Parathyroid adenoma (tissue), 2 donors: Measurements from ENCODE around the gene PGM3.

Experiments used
- H2AFZ ChIP-seq: fragments of 300-600 bp; sonication (generic); one replicate; pipeline ENCODE4 v1.7.0; 2017; ENCODE audit warnings: antibody characterized with exemption, mild to moderate bottlenecking
- H3K27ac ChIP-seq: fragments of 300-600 bp; sonication (generic); one replicate; pipeline ENCODE4 v1.7.0; 2017
- H3K27me3 ChIP-seq: fragments of 300-600 bp; sonication (generic); one replicate; pipeline ENCODE4 v1.7.0; 2017; ENCODE audit warnings: low read length; ENCODE audit not compliant: control insufficient read depth, insufficient read depth
- H3K36me3 ChIP-seq: fragments of 300-600 bp; sonication (generic); one replicate; pipeline ENCODE4 v1.7.0; 2017; ENCODE audit warnings: low read length; ENCODE audit not compliant: control insufficient read depth, insufficient read depth
- H3K4me1 ChIP-seq: fragments of 300-600 bp; sonication (generic); one replicate; pipeline ENCODE4 v1.7.0; 2017; ENCODE audit warnings: control low read depth
- H3K4me2 ChIP-seq: fragments of 300-600 bp; sonication (generic); one replicate; pipeline ENCODE4 v1.7.0; 2017; ENCODE audit warnings: low read length
- H3K4me3 ChIP-seq: fragments of 300-600 bp; sonication (generic); one replicate; pipeline ENCODE4 v1.7.0; 2017; ENCODE audit warnings: low read depth, low read length
- H3K79me2 ChIP-seq: fragments of 300-600 bp; sonication (generic); one replicate; pipeline ENCODE4 v1.7.0; 2017; ENCODE audit warnings: control low read depth
- H3K9ac ChIP-seq: fragments of 300-600 bp; sonication (generic); one replicate; pipeline ENCODE4 v1.7.0; 2017; ENCODE audit warnings: mild to moderate bottlenecking
- H3K9me3 ChIP-seq: fragments of 300-600 bp; sonication (generic); one replicate; pipeline ENCODE4 v1.7.0; 2017; ENCODE audit warnings: low read length; ENCODE audit not compliant: control insufficient read depth
- TF ChIP-seq, protein P1 (sequence below): fragments of 300-600 bp; sonication (generic); IDR thresholded peaks from one replicate; pipeline ENCODE4 v1.7.0; 2017; ENCODE audit warnings: antibody characterized with exemption, mild to moderate bottlenecking
- donor health status: primary hyperparathyroidism.

Gene PGM3

GRCh38 chr6:83185096-83185495 lies 8.0 kb downstream of the PGM3 start:
- TF ChIP-seq, protein P1, sequence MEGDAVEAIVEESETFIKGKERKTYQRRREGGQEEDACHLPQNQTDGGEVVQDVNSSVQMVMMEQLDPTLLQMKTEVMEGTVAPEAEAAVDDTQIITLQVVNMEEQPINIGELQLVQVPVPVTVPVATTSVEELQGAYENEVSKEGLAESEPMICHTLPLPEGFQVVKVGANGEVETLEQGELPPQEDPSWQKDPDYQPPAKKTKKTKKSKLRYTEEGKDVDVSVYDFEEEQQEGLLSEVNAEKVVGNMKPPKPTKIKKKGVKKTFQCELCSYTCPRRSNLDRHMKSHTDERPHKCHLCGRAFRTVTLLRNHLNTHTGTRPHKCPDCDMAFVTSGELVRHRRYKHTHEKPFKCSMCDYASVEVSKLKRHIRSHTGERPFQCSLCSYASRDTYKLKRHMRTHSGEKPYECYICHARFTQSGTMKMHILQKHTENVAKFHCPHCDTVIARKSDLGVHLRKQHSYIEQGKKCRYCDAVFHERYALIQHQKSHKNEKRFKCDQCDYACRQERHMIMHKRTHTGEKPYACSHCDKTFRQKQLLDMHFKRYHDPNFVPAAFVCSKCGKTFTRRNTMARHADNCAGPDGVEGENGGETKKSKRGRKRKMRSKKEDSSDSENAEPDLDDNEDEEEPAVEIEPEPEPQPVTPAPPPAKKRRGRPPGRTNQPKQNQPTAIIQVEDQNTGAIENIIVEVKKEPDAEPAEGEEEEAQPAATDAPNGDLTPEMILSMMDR: no peak
- Histone ChIP-seq H3K27me3 (no peaks in the 10 kb centered on the region), H3K36me3 (no peaks in the 10 kb centered on the region), H3K4me2 (no peak overlapping the region), H3K4me1 (no peaks in the 10 kb centered on the region), H3K4me3 (no peak overlapping the region), H3K79me2 (no peaks in the 10 kb centered on the region), H3K9me3 (no peaks in the 10 kb centered on the region), H2AFZ (no peak overlapping the region), H3K9ac (no peak overlapping the region), H3K27ac (no peak overlapping the region)

DNA sequence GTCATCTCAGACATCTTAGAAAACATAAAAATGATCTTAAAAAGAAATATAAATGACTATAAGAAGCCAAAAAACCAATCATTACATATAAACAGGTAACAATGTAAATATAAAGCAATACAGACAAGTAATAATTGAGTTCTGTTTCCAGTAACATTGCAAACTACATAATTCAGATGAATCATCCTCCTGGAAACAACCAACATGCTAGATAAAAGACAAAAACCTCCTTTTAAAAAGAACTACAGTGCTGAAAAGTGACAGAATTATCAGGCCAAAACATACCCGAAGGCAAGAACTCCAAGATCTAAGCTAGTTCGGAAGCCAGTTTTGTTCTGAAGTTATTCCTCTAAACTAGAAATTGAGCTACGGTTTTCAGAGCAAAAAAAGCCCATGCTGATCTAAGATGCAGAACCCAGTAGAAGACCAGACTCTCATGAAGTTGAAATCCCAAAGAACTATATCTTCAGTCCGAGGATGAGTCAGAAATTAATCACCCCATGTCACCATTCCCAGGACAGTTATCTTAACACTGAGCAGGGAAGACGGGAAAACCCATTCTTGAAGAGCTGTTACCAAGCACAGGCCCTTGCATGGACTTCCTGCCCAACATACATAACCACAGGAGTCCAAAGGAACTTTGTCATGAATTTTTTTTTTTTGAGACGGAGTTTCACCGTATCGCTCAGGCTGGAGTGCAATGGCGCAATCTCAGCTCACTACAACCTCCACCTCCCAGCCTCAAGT lies 9.8 kb downstream of the PGM3 start:
- Histone ChIP-seq H3K36me3 (no peaks in the 10 kb centered on the region), H3K9ac (no peak overlapping the region), H3K27ac (no peak overlapping the region)

DNA sequence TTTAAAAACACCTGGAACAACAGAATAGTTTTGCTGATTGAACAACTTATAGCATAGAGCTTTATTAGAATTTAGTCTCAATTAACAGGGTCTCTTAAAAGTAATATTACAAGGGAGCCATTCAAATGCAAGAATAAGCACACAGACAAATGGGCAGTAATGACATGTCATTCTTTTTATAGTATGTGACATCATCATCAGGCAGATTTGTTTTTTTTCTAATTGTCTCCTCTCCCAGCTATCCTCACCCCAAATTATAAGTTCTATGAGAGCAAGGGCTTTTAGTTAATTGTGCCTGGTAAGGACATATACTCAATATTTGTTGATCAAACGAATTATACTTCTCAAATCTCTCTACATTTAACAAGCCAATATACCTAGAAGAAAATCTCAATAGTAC lies 11.0 kb downstream of the PGM3 start:
- TF ChIP-seq, protein P1: no peak
- H3K9ac ChIP-seq: no peak overlapping the region
- no peaks in the 10 kb centered on the region for H3K36me3 ChIP-seq
- H3K4me1 ChIP-seq: no peaks in the 10 kb centered on the region
- no peak overlapping the region for H2AFZ ChIP-seq
- no peak overlapping the region for H3K4me2 ChIP-seq
- no peak overlapping the region for H3K27ac ChIP-seq
- no peaks in the 10 kb centered on the region for H3K27me3 ChIP-seq
- no peaks in the 10 kb centered on the region for H3K79me2 ChIP-seq
- no peak overlapping the region for H3K4me3 ChIP-seq
- H3K9me3 ChIP-seq: no peaks in the 10 kb centered on the region

More for the DNA sequence above, 9.8 kb downstream of the PGM3 start:
- Histone ChIP-seq H3K4me1 (no peaks in the 10 kb centered on the region), H3K9me3 (no peaks in the 10 kb centered on the region), H3K4me3 (no peak overlapping the region), H2AFZ (no peak overlapping the region), H3K27me3 (no peaks in the 10 kb centered on the region), H3K4me2 (no peak overlapping the region), H3K79me2 (no peaks in the 10 kb centered on the region)
- TF ChIP-seq, protein P1: no peak

- TF ChIP-seq, protein P1: no peak
- Histone ChIP-seq H3K9ac (no peak overlapping the region), H3K27ac (no peak overlapping the region), H2AFZ (no peak overlapping the region), H3K9me3 (no peaks in the 10 kb centered on the region), H3K79me2 (no peaks in the 10 kb centered on the region), H3K4me1 (no peaks in the 10 kb centered on the region), H3K36me3 (no peaks in the 10 kb centered on the region), H3K27me3 (no peaks in the 10 kb centered on the region), H3K4me3 (no peak overlapping the region), H3K4me2 (no peak overlapping the region)
These were observed 12.6 kb downstream of the PGM3 start for GRCh38 chr6:83180426-83180950.

DNA sequence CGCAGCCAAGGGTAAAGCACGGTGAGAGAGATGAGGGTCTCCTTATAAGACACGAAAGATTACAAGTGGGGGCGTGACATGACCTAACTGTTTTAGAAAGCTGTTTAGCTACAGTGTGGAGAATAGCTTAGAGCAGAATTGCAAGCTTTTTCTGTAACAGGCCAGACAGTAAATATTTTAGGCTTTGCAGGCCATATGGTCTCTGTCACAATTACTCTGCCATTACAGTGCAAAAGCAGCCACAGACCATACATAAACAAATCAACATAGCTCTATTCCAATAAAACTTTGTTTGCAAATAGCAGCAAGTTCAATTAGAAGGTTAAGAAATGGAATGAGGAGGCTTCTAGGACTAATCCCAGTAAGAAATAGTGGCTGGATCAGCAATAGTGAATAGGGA lies 16.8 kb downstream of the PGM3 start:
- Histone ChIP-seq H3K79me2 (no peaks in the 10 kb centered on the region), H3K9ac (no peak overlapping the region), H3K27ac (no peak overlapping the region), H3K4me3 (no peak overlapping the region), H3K4me2 (no peak overlapping the region), H3K9me3 (no peaks in the 10 kb centered on the region), H3K4me1 (no peaks in the 10 kb centered on the region), H3K36me3 (no peaks in the 10 kb centered on the region), H2AFZ (no peak overlapping the region), H3K27me3 (no peaks in the 10 kb centered on the region)
- TF ChIP-seq, protein P1: no peak
